ENCODE results near the gene GLB1L2.

Gene GLB1L2

GRCh38 chr11:134289789-134290188 lies 42.0 kb upstream of the GLB1L2 start:
- TF ChIP-seq, protein P1, sequence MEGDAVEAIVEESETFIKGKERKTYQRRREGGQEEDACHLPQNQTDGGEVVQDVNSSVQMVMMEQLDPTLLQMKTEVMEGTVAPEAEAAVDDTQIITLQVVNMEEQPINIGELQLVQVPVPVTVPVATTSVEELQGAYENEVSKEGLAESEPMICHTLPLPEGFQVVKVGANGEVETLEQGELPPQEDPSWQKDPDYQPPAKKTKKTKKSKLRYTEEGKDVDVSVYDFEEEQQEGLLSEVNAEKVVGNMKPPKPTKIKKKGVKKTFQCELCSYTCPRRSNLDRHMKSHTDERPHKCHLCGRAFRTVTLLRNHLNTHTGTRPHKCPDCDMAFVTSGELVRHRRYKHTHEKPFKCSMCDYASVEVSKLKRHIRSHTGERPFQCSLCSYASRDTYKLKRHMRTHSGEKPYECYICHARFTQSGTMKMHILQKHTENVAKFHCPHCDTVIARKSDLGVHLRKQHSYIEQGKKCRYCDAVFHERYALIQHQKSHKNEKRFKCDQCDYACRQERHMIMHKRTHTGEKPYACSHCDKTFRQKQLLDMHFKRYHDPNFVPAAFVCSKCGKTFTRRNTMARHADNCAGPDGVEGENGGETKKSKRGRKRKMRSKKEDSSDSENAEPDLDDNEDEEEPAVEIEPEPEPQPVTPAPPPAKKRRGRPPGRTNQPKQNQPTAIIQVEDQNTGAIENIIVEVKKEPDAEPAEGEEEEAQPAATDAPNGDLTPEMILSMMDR (IDR thresholded peaks at IDR 0.05; ENCODE audit: extremely low read depth, missing control alignments): no peak
- no peak for DNase-seq (ENCODE audit: low spot score)

- TF ChIP-seq, protein P1 (IDR thresholded peaks at IDR 0.05; ENCODE audit: extremely low read depth, missing control alignments): no peak
- no peak for DNase-seq (ENCODE audit: low spot score)
Measured at GRCh38 chr11:134290646-134291045, 41.1 kb upstream of the GLB1L2 start.

DNA sequence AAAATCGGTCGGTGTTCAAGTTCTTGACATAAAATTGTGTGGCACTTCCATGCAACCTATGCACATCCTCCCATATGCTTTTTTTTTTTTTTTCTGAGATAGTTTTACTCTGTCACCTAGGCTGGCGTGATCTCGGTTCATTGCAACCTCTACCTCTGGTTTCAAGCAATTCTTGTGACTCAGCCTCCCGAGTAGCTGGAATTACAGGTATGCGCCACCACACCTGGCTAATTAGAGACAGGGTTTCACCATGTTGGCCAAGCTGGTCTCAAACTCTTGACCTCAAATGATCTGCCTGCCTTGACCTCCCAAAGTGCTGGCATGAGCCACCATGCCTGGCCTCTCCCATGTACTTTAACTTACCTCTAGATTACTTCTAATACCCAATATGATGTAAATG lies 40.6 kb upstream of the GLB1L2 start:
- TF ChIP-seq, protein P1 (IDR thresholded peaks at IDR 0.05; ENCODE audit: extremely low read depth, missing control alignments): no peak
- no peak for DNase-seq (ENCODE audit: low spot score)

DNA sequence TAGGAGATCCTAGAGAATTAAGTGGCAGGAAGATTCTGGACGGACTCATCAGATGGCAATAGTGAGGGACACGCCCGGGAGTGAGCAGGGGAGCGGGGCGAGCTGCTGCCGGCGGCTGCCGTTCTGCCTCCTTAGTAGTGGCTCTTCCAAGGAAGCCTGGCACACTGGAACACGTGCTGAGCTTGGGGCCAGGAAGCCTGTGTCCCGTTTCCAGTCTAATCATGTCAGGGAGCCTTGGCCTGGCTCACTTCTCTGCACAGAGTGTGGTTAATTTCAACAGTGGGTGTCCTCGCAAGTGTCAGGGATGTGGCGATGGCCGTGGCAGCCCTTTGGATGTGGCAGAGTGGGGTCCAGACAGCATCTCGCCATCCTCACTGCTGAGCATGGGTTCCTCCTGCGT lies 39.1 kb upstream of the GLB1L2 start:
- DNase-seq (ENCODE audit: low spot score): no peak
- TF ChIP-seq, protein P1 (IDR thresholded peaks at IDR 0.05; ENCODE audit: extremely low read depth, missing control alignments): no peak

DNA sequence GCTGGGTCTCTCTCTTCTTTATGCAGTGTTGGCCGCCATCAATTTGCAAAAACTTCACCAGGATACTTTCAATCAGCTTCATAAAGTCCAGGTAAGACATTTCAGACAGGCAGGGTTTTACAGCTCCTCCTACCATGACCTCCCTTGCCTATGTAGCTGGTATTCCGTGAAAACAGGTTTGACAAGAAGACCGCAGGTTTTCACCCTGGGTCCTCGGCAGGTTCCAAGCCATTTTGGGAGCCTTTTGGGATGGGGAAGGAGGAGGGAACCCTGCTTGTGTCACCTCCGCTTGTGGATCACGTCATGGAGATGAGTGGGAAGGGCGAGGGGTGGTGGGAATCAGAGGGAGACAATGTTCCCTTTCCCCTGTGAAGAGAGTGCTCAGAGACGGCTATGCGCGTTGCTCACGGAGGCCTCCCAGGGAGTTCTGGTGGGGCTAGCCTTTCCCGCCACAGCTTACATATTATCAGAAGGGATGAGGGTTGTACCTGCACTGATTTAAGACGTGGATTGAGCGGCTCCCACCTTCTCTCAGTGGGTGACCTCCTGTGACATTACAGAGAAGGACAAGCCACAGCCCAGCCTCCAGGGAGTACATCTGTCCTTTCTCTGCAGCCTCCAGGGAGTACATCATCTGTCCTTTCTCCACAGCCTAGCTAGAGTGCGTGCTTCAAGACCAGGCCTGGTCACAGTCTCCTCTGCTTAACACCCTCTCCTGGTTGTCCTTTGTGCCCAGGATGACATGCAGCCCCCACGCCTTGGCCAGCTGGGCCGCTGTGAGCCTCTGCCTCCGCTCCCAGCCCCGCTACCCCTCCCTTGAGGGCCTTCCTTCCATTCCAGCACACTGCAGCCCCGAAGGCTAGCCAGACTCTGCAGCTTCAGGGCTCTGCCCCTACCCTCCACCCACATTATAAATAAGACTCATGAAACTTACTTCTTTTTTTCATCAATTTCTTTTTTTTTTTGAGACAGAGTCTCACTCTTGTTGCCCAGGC lies 38.4 kb upstream of the GLB1L2 start:
- TF ChIP-seq, protein P1 (IDR thresholded peaks at IDR 0.05; ENCODE audit: extremely low read depth, missing control alignments): no peak
- DNase-seq (ENCODE audit: low spot score): no peak

GRCh38 chr11:134294664-134295063 lies 37.1 kb upstream of the GLB1L2 start:
- TF ChIP-seq, protein P1 (IDR thresholded peaks at IDR 0.05; ENCODE audit: extremely low read depth, missing control alignments): no peak
- DNase-seq (ENCODE audit: low spot score): no peak

DNA sequence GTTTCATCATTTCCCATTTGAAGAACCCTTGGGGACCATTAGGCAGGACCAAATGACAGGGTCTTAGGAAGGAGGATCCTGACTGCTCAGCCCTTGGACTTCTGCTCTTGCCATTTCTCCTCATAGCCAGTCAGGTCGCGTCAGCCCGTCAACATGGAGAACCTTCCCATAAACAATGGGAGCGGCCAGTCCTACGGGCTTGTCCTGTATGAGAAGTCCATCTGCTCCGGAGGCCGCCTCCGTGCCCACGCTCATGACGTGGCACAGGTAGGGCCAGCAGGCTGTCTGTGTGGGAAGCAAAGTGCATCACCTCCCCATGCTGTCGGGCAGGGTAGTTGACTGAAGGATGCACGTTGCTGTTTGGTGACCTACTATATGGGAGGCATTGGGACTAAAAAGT lies 19.6 kb upstream of the GLB1L2 start:
- TF ChIP-seq, protein P1 (IDR thresholded peaks at IDR 0.05; ENCODE audit: extremely low read depth, missing control alignments): no peak
- DNase-seq (ENCODE audit: low spot score): no peak
